PC-9 (cell line): ENCODE data around the gene LTB.

ENCODE experiments used
- EZH2 ChIP-seq: fragments of 200-600 bp; sonication (generic); IDR thresholded peaks from 2 replicates; pipeline ENCODE4 v1.8.0; 2017; ENCODE audit warnings: antibody characterized with exemption, low read depth
- TF ChIP-seq, protein P1 (sequence below): fragments of 200-600 bp; sonication (generic); conservative IDR thresholded peaks from 2 replicates; pipeline ENCODE4 v1.6.1; 2017; ENCODE audit warnings: mixed run types, antibody characterized with exemption, mild to moderate bottlenecking, moderate library complexity

- TF ChIP-seq, protein P1, sequence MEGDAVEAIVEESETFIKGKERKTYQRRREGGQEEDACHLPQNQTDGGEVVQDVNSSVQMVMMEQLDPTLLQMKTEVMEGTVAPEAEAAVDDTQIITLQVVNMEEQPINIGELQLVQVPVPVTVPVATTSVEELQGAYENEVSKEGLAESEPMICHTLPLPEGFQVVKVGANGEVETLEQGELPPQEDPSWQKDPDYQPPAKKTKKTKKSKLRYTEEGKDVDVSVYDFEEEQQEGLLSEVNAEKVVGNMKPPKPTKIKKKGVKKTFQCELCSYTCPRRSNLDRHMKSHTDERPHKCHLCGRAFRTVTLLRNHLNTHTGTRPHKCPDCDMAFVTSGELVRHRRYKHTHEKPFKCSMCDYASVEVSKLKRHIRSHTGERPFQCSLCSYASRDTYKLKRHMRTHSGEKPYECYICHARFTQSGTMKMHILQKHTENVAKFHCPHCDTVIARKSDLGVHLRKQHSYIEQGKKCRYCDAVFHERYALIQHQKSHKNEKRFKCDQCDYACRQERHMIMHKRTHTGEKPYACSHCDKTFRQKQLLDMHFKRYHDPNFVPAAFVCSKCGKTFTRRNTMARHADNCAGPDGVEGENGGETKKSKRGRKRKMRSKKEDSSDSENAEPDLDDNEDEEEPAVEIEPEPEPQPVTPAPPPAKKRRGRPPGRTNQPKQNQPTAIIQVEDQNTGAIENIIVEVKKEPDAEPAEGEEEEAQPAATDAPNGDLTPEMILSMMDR: no peak
- TF ChIP-seq EZH2: no peak
These were observed 33.7 kb downstream of the LTB start for GRCh38 chr6:31548544-31548873.
